ENCODE measurements around the gene LMF1. TPM values are rescaled to one million over a fixed set of nuclear protein-coding genes. Genes with fewer than 3 reads are reported as not detected.

The LMF1 gene
- total and polyA plus RNA-seq, 9 of the 15 experiments (the other 6 are each of a cell fraction or from before 2014, with no cell fraction given) = 0.11 to 1.6 (median 0.55) TPM; not detected in 1

DNA sequence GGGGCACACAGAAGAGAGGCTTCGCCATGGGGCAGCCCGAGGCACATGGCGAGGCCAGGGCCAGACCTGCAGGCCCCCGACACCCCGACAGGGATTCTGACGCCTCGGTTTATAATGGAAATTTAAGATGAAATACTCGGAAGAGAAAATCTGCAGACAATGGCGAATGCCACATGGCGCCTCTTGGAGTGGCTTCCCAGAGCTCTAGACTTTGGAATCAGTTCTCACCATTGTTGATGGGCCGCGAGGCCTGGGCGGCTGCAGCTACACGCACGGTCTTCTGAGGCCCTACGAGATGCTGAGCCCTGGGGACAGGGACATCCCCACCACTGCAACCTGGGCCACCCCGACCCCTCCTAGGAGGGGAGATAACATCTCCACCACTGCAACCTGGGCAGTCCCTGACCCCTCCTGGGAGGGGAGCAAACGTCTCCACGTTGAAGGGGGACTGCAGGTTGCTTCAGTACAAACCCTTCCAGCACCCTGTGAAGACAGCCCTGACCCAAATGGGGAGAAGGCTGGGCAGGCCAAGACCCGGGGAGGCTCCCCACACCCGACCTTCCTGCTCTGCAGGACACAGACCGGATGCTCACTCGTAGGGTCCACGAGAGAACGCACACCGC lies 56.9 kb downstream of the LMF1 start:
- POLR2A ChIA-PET = no interaction called here
- Histone ChIP-seq H3K79me2 (ENCODE audit: control insufficient read depth, insufficient read depth, low read length) (no peaks in the 10 kb centered on the region), H3K9me3 (replicated peaks; ENCODE audit: control insufficient read depth, insufficient read depth, low read depth, low read length) (no peaks in the 10 kb centered on the region; the same call in 1 of the 2 replicates), H3K4me3 (no peak overlapping the region), H3K27ac (ENCODE audit: extremely low read depth, low read depth, low read length) (no peak overlapping the region), H3K9me1 (ENCODE audit: control insufficient read depth, insufficient read depth, low read length) (no peaks in the 10 kb centered on the region), H3K9ac (ENCODE audit: insufficient read depth in 1 of 2, low read depth in 2 of 2, low read length in 2 of 2) (no peak overlapping the region), H3K36me3 (ENCODE audit: control insufficient read depth, insufficient read depth, low read length) (no peaks in the 10 kb centered on the region), H3K4me1 (replicated peaks in 1 of 2; ENCODE audit: control insufficient read depth in 2 of 2, insufficient read depth in 2 of 2, low read length in 2 of 2) (peaks cover 0 to 26% of the 10 kb centered on the region in 2 experiments; a peak in 1 of 5 replicates), H4K20me1 (replicated peaks; ENCODE audit: control insufficient read depth, insufficient read depth, low read length) (peaks cover 5% of the 10 kb centered on the region; the same call in 1 of the 2 replicates), H2AFZ (ENCODE audit: low read depth, low read length) (no peak overlapping the region), H3K27me3 (ENCODE audit: control insufficient read depth in 2 of 2, insufficient read depth in 2 of 2, low read length in 2 of 2) (peaks cover 26 to 92% of the 10 kb centered on the region in 2 experiments; a peak in 4 of 5 replicates), H3K4me2 (ENCODE audit: insufficient read depth, low read length) (no peak overlapping the region)
- in situ Hi-C loops (cut with MboI) (no loop called here), intact Hi-C loops (cut with micrococcal nuclease) (no loop called here)
- FAIRE-seq (no peak), ATAC-seq (no peak), DNase-seq (ENCODE audit: extremely low read depth in 1 of 4, low spot score in 3 of 4) (no peak)
- no TSS peak for BruUV-seq (replicated peaks)
- CTCF ChIA-PET (ENCODE audit: low intra/inter-chr PET ratio) = no interaction called here
- 1% methylated on average over 23 of the region's 26 CpGs for WGBS (ENCODE audit: insufficient coverage, low coverage, missing lambda C conversion rate)
- TF ChIP-seq NFIC (IDR thresholded peaks at IDR 0.05) (no peak), PTBP1 (IDR thresholded peaks at IDR 0.05; ENCODE audit: low read depth, low read length) (no peak), MTA2 (IDR thresholded peaks at IDR 0.05; ENCODE audit: low read depth) (no peak), SAFB2 (IDR thresholded peaks at IDR 0.05; ENCODE audit: borderline replicate concordance, low read depth, low read length, severe bottlenecking) (no peak), LEF1 (IDR thresholded peaks at IDR 0.05) (no peak), CHD7 (IDR thresholded peaks at IDR 0.05; ENCODE audit: low read depth, low read length) (no peak), FOXM1 (IDR thresholded peaks at IDR 0.05; ENCODE audit: low read depth) (no peak), FOXM1 (CRISPR knock-in tag; IDR thresholded peaks at IDR 0.05; ENCODE audit: low read depth) (no peak), SAFB (IDR thresholded peaks at IDR 0.05; ENCODE audit: borderline replicate concordance, low read depth, low read length) (no peak)
- TF ChIP-seq, protein P1, sequence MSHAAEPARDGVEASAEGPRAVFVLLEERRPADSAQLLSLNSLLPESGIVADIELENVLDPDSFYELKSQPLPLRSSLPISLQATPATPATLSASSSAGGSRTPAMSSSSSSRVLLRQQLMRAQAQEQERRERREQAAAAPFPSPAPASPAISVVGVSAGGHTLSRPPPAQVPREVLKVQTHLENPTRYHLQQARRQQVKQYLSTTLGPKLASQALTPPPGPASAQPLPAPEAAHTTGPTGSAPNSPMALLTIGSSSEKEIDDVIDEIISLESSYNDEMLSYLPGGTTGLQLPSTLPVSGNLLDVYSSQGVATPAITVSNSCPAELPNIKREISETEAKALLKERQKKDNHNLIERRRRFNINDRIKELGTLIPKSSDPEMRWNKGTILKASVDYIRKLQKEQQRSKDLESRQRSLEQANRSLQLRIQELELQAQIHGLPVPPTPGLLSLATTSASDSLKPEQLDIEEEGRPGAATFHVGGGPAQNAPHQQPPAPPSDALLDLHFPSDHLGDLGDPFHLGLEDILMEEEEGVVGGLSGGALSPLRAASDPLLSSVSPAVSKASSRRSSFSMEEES (CRISPR knock-in tag; IDR thresholded peaks at IDR 0.05) = no peak

All from K562 (cell line).